Stimulated activated effector memory CD8-positive, alpha-beta T cell treated with anti-CD3 and anti-CD28 coated beads, Interleukin-12 subunit alpha, Interleukin-12 subunit beta, amount 100 ng/mL, for 72 hours (primary cell): Measurements from ENCODE around the gene OR2A25.

Experiments used
- ATAC-seq: fragments of 150-1000 bp; cut with Tn5 transposase; 2 replicates; pipeline ENCODE4 v1.10.0; 2021
- DNase-seq, 2 donors: peaks; one replicate each; pipeline ENCODE4 v3.0.0; 2021 to 2022; ENCODE audit warnings: low spot score in 2 of 2
- H3K27ac Mint-ChIP-seq: one replicate; pipeline ENCODE4 v1.8.0; 2022; ENCODE audit warnings: mild to moderate bottlenecking, mixed read lengths
- H3K36me3 Mint-ChIP-seq: one replicate; pipeline ENCODE4 v1.8.0; 2022; ENCODE audit warnings: mild to moderate bottlenecking, mixed read lengths
- H3K4me1 Mint-ChIP-seq: one replicate; pipeline ENCODE4 v1.8.0; 2022; ENCODE audit warnings: mixed read lengths
- H3K4me3 Mint-ChIP-seq: one replicate; pipeline ENCODE4 v1.8.0; 2022; ENCODE audit warnings: mild to moderate bottlenecking, mixed read lengths
- H3K9me3 Mint-ChIP-seq: one replicate; pipeline ENCODE4 v1.8.0; 2022; ENCODE audit warnings: mixed read lengths

OR2A25 gene

DNA sequence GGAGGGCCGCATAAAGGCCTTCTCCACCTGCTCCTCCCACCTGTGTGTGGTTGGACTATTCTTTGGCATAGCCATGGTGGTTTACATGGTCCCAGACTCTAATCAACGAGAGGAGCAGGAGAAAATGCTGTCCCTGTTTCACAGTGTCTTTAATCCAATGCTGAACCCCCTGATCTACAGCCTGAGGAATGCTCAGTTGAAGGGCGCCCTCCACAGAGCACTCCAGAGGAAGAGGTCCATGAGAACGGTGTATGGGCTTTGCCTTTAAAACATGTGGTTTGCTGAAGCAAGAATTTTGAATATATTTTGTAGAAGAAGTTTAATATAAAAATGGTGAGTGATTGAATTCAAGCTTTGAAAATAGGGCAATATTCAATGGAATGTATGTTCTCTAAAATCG lies 40.7 kb downstream of the OR2A25 start:
- no peak for ATAC-seq
- no peak overlapping the region for H3K4me3 Mint-ChIP-seq
- H3K4me1 Mint-ChIP-seq = no peaks in the 10 kb centered on the region
- no peak overlapping the region for H3K27ac Mint-ChIP-seq
- H3K9me3 Mint-ChIP-seq = no peaks in the 10 kb centered on the region
- no peak for DNase-seq
- no peaks in the 10 kb centered on the region for H3K36me3 Mint-ChIP-seq

DNA sequence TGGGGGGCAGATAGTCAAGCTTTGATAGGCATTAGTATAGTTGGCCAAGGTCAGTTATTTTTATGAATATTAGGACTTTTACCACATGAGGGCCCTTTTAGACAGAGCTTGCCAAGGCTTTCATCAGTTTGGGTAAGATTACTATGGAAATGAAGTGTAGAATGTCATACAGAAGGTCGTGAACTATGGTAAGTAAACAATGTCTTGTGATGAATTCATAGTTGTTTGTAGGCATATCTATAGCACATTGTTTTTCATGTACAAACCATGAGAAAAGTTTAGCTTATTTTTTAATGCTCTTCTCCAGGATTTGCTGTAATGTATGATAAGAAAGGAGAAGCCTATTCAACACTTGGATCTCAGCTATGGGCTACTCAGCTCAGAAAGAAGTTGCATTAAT lies 44.0 kb downstream of the OR2A25 start:
- Mint-ChIP-seq H3K36me3 (no peaks in the 10 kb centered on the region), H3K27ac (no peak overlapping the region), H3K4me1 (no peaks in the 10 kb centered on the region), H3K9me3 (no peaks in the 10 kb centered on the region), H3K4me3 (no peak overlapping the region)
- no peak for DNase-seq
- no peak for ATAC-seq

DNA sequence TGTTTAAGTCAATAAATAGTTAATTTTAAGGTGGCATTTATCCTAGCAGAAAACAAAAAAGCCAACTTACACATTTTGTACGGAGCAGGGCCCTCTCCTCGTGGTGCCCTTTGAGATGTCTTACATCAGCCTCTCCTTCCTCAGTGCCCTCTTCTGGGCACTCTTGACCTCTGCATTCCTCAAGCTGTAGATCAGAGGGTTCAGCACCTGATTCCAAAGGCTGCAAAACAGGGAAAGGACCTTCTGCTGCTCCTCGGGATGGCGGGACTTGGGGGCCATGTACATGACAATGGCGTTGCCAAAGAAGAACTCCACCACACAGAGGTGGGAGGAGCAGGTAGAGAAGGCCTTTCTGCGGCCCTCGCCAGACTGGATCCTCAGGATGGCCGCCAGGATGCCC lies 48.7 kb downstream of the OR2A25 start:
- DNase-seq = no peak
- Mint-ChIP-seq H3K36me3 (no peaks in the 10 kb centered on the region), H3K9me3 (no peaks in the 10 kb centered on the region), H3K27ac (no peak overlapping the region), H3K4me1 (no peaks in the 10 kb centered on the region), H3K4me3 (no peak overlapping the region)
- no peak for ATAC-seq

DNA sequence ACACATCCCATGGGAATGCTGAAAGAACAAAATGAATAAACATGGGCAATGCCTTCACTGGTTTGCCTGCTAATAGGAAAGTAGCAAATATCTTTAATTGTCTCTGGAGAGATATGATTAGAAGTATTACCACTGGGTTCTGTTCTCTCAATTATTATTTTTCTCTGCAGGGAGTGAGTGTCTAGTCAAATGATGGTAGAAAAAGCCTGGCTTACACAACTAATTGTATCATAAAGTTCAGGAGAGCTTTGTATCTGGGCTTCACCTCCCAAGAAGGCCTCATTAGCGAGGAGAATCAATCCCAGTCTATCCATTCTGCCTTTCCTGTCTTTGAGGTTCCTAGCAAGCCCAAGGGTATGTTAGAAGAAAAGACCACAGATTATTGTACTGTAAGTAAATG lies 53.3 kb downstream of the OR2A25 start, which contains the start of gene OR2A14:
TSS of gene OR2A14 (plus strand) at position 301 of the 400 bp plus-strand sequence. CDS start 5,937 bp downstream, outside the sequence.
- Mint-ChIP-seq H3K36me3 (no peaks in the 10 kb centered on the region), H3K9me3 (no peaks in the 10 kb centered on the region), H3K4me1 (peaks cover 3% of the 10 kb centered on the region), H3K4me3 (no peak within 1 kb of the TSS), H3K27ac (no peak within 1 kb of the TSS)
- DNase-seq = no peak
- no peak for ATAC-seq
